ENCODE measurements around the gene SLCO2A1. TPM values are rescaled to one million over a fixed set of nuclear protein-coding genes. Genes with fewer than 3 reads are reported as not detected.

SLCO2A1 gene
- total RNA-seq, 4 donors from 2014 or later: 15.0 to 33.0 (median 19.2) TPM

DNA sequence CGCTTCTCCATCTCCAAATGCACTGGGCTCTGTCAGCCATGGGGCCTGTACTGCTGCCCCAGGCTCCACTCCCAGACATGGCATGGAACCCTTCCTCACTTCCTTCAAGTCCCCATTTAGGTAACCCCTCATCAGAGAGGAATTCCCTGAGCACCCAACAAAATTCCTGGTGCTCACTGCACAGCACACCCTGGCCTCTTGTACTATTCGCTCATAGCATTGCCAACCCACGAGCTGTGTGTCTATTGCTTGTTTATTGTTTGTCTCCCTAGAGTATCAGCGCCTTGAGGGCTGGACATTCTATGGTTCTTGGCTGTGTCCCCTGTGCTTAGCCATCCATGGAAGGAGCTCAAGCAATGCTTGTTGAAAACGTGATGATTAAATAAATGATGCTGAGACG is 46.1 kb upstream of the SLCO2A1 start:
- TF ChIP-seq CTCF (IDR thresholded peaks at IDR 0.05): no peak
- no peak for TF ChIP-seq POLR2A (IDR thresholded peaks at IDR 0.05)
- Histone ChIP-seq H3K9me3 (no peaks in the 10 kb centered on the region), H3K4me1 (no peaks in the 10 kb centered on the region), H3K27me3 (no peaks in the 10 kb centered on the region), H3K36me3 (no peaks in the 10 kb centered on the region), H3K27ac (no peak overlapping the region), H3K4me3 (no peak overlapping the region)
- DNase-seq: no peak

GRCh38 chr3:134075568-134075825 is 45.8 kb upstream of the SLCO2A1 start:
- DNase-seq: no peak
- H3K9me3 ChIP-seq: no peaks in the 10 kb centered on the region
- no peaks in the 10 kb centered on the region for H3K4me1 ChIP-seq
- no peak for TF ChIP-seq CTCF (IDR thresholded peaks at IDR 0.05)
- TF ChIP-seq POLR2A (IDR thresholded peaks at IDR 0.05): no peak
- no peaks in the 10 kb centered on the region for H3K36me3 ChIP-seq
- H3K4me3 ChIP-seq: no peak overlapping the region
- no peak overlapping the region for H3K27ac ChIP-seq
- no peaks in the 10 kb centered on the region for H3K27me3 ChIP-seq

- no peak for DNase-seq
- no peak for TF ChIP-seq CTCF (IDR thresholded peaks at IDR 0.05)
- no peak for TF ChIP-seq POLR2A (IDR thresholded peaks at IDR 0.05)
Observed at GRCh38 chr3:134074790-134075567, 45.3 kb upstream of the SLCO2A1 start.

DNA sequence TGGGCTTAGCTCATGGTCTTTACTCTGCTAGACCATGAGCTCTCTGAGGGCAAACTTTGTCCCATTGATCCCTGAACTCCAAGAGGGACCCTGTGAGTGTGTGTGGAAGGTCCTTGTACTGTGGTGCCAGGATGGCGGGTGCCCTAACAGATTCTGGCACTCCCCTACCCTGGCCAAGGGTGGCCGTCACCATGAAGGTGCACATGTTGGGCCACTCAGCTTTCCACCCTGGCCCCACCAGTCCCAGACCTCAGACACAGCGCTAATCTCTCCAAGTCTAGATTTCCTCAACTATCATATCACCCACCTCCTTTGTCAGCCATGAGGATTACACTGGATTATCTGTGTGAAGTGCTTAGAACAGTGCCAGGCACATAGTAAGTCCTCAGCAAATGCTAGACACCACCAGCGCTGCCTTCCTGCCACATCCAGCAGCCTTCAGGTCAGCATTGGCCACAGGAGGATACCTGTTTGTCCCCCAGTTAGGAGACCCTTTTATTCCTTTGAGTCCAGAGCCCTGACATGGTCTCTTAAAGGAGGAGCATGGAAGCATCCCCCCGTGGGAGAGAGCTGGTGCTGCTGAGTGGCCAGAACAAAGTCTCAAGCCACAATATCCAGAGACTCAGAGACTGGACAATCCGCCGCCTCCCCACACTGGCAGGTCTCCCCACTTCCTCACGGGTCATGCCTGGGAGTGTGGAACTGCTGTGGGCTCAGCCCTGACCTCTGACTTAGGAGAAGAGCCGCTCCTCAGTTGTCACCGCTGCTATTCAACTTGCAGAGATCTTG is 44.5 kb upstream of the SLCO2A1 start:
- H3K36me3 ChIP-seq: no peaks in the 10 kb centered on the region
- no peak overlapping the region for H3K27ac ChIP-seq
- H3K4me3 ChIP-seq: no peak overlapping the region
- TF ChIP-seq CTCF (IDR thresholded peaks at IDR 0.05) (no peak), POLR2A (IDR thresholded peaks at IDR 0.05) (no peak)
- H3K9me3 ChIP-seq: no peaks in the 10 kb centered on the region
- no peaks in the 10 kb centered on the region for H3K27me3 ChIP-seq
- no peaks in the 10 kb centered on the region for H3K4me1 ChIP-seq
- DNase-seq: no peak

More at GRCh38 chr3:134074790-134075567, 45.3 kb upstream of the SLCO2A1 start:
- H3K27ac ChIP-seq: no peak overlapping the region
- no peaks in the 10 kb centered on the region for H3K9me3 ChIP-seq
- no peak overlapping the region for H3K4me3 ChIP-seq
- no peaks in the 10 kb centered on the region for H3K27me3 ChIP-seq
- no peaks in the 10 kb centered on the region for H3K36me3 ChIP-seq
- H3K4me1 ChIP-seq: no peaks in the 10 kb centered on the region

GRCh38 chr3:134073583-134073945 is 43.8 kb upstream of the SLCO2A1 start:
- Histone ChIP-seq H3K36me3 (no peaks in the 10 kb centered on the region), H3K4me3 (no peak overlapping the region), H3K27me3 (no peaks in the 10 kb centered on the region), H3K27ac (no peak overlapping the region), H3K4me1 (no peaks in the 10 kb centered on the region), H3K9me3 (no peaks in the 10 kb centered on the region)
- no peak for DNase-seq
- TF ChIP-seq POLR2A (IDR thresholded peaks at IDR 0.05): no peak
- TF ChIP-seq CTCF (IDR thresholded peaks at IDR 0.05): no peak

Measured in Peyer's patch (tissue), 4 donors.